Hematopoietic multipotent progenitor cell treated with erythropoietin and hydrocortisone succinate and interleukin-3 and kit ligand, for 6 days (in vitro differentiated cells): Measurements from ENCODE around the gene PARD3B.
A peak's percentile ranks its signal among the peaks of the same experiment; 100 is the strongest.

Experiments used
- DNase-seq: peaks from one replicate; pipeline ENCODE4 v3.0.0-alpha.2; 2015

The PARD3B gene

DNA sequence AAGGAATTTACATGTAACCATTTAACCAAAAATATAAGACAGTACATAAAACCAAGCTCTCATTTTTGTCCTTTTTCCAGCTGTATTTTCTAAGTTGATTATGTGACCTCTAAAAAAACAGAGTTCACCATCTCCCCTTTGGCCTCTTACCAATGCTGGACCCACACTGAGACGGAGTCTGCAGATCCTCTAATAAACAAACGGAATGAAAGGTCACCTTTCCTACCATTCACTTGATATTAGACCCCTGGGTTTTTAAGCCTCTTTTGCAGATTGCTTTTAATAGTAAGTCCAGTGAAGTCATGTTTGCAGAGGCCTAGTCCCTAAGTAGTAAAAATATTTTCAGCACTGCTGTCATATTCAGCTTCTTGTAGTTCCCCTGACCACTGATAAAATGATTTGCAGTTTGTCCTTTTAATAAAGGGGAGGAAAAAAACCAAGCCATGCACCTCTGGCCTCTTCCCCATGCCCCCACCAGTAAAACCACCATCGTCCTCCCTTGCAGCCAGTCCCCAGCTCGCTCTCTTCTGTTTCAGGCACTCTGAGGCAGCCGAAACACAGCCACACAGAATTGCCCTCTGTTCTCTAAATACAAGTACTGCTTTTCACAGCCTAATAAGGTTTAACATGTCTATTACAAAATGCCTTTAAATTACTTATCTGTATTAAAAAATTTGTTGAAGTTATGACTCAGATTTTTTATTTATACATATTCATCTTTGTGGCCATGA is 427.5 kb downstream of the PARD3B start:
- no peak for DNase-seq

DNA sequence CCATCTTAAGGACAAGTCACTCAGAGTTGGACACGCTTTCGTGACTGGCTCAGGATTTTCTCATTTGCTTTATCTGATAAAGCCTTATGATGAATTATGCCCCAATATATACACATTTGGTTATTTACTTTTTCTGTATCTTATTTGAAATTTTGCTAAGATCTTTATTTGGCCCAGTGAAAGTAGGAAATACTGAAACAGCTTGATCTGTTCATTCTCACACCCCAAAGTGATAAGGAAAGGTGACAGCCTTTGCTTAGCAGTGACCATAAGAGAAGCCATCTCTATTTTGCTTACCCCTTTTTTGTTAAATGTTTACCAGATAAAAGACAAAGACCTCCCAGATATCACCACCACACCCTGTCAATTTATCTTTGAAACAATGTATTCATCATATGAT is 428.3 kb downstream of the PARD3B start:
- no peak for DNase-seq

DNA sequence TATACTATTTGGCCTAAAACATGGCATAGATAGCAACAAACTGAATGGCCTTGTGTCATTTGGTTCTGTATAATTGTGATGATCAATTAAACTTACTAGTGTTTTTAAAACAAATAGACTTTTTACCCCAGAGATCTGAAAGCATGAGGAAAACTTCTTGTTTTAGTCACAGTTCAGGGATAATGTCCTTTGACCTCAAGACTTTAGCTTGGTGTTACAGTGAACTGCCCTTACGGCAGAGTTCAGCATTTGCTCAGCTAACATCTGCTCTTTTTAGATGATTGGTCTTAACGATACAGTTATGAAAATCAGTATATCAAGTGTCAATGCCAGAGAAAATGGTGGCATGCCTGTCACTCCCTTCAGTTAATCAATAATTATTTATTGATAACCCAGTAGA is 429.2 kb downstream of the PARD3B start:
- DNase-seq, result no peak

DNA sequence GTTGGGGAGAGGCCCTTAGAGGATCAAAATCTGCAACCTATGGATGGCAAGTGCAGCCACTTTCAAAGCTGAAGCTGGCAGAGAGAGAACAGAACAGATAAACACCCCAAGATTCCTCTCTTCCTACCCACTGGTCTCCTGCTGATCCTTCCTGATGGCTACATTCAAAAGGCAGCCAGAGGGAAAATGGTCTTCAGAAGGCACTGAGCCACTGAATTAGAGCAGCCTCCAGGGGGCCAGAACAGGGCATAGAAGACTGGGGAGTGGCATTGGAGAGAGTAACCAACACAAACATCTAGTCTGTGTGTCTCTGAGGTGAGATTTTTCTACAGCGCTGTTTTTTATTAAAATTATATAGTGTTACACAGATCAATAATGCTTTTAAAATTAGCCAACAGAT is 432.6 kb downstream of the PARD3B start:
- DNase-seq, result peak; percentile 15

DNA sequence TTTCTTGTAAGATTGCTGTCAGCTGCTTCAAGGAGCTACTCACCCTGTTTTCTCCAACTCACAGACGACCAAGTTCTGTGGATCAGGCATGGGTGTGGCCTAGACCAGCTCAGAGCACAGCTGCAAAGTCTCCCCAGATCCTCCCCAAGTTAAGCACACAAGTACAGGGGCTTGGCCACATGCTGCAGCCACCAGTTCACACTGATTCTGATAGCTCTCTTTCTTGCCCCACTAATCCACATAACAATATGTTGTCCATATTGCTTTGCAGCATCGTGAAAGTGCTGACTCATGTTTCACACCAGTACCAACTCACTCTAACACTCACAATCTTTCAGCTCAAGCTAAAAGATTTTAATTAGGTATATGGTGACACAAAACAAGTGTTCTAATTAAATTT is 437.0 kb downstream of the PARD3B start:
- peak; percentile 64 for DNase-seq

DNA sequence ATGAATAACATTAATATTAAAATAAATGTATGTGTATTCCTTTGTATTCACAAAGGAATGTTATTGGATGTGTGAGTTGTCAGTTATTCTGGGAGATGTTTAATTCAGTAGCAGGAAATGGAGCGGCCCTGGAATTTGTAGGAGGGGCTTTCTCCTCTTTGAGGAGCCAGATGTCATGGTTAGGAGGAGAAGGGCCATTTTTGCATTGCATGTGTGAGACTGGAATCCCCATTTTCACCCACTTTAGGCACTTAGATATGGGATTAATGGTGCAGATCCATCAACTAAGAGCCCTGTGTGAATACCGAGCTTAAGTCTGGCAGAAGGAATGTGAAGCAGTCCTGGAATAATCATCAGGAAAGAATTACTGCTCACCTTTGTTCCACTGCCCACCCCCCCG is 439.2 kb downstream of the PARD3B start:
- no peak for DNase-seq

DNA sequence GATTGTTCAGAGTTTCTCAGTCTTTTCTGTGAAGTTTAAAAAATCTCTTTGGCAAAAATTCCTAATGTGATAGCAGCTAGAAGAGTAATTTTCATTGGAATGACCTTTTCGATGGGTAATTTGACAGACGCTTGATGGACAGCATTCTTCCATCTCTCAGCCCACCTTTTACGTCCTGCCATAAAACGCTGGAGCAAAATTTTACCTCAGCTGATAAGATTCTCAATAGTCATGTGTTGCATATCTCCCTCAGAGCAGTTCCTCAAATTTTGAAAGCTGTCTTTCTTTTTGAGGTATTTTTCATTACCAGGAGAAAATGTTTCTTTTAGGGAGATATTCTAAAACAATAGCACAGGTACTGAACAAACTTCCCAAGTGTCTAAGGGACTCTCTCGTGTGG is 441.4 kb downstream of the PARD3B start:
- DNase-seq, result peak; percentile 14

DNA sequence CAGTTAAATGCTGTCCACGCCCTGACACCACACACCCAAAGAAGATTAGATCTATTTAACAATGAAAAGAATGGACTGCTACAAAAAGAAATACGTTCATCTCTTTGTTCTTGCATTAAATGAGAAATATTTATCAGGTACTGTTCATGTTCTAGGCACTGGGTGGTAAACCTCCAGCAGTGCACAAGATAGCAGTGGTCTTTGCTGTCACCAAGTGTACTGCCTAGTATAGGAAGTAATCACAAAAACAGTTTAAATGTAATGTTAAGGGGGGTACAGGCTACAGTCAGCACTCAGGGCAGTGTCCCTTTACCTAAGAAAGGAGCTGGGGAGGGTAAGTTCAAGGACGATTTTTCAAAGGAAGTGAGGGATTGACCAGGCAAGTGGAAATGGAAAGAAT is 443.6 kb downstream of the PARD3B start:
- DNase-seq, result peak; percentile 42

DNA sequence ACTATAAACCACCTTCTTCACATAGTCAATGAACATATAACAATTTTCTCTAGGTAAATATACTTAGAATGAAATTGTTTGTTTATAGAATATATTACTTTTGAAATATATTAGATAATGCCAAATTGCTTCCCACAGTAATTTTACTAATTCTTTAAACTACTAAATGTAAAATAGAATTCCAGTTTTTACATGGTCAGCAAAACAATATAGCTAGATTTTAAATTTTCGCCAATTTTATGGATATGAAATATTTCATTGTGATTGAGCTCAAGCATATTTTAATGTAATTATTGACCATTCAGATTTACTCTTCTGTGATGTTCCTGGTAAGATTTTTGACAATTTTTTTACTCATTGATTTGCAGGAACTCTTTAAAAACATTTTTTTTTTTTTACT is 444.6 kb downstream of the PARD3B start:
- no peak for DNase-seq

DNA sequence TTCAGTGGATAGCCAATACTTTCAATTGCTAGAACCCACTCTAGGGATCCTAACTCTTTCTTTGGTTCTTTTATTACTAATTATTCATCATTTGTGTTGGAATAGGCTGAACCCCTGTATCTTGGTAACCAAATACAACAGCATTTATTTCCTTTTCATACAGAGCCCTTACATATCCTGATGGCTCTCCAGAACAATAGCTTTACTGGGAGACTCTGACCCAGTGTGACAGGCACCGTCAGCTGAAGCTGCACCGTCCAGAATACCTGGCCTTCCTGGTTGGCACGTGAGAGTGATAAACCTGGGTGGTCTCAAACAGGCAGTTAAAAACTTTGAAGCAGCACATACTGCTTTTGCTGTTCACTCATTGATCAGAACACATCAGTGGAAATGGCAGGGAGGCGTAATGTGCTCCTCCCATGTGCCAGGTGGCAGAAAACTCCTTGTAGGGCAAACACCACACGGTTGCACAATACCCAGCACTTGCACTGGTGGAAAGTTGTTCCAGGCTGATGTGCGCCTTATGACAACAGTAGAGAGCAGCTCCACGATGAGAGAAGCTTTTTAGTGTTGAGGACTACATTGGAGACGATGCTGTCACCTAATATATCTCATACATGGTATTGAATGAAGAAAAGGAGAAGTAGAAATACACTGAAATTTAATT is 456.2 kb downstream of the PARD3B start:
- DNase-seq, result no peak

DNA sequence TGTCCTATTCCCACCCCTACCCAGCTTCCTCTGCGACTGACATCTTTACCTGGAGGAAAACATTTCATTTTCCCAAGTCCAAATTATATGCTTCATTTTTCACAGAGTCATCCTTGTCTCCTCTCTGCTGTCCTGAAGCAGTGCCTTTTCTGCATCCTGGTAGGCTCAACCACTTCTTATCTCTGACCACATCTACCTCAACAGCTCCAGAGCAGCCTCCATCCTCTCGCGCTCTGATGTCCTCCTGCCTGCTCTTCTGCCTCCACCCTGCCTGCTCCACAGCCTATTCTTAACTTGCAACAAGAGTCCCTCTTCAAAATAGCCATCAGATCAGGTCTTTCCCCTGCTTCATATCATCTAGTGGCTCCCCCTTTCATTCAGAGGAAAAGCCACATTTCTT is 457.1 kb downstream of the PARD3B start:
- DNase-seq, result no peak

DNA sequence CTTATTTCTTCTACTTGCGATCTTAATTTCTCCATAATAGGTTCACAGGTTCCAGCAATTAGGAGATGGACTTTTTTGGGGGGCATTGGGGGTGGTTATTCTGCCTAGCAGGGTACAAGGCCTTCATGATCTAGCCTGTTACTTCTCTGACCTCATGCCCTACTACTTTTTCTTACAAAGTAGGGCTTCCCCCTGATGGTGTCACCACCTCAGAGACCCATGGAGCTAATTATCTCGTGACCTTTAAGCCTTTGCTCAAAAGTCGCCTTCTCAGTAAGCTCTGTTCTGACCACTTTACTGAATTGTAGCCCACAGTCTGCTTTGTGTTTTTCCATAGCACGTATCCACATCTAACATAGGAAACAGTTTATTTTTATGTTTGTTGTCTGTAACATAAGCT is 458.0 kb downstream of the PARD3B start:
- no peak for DNase-seq

DNA sequence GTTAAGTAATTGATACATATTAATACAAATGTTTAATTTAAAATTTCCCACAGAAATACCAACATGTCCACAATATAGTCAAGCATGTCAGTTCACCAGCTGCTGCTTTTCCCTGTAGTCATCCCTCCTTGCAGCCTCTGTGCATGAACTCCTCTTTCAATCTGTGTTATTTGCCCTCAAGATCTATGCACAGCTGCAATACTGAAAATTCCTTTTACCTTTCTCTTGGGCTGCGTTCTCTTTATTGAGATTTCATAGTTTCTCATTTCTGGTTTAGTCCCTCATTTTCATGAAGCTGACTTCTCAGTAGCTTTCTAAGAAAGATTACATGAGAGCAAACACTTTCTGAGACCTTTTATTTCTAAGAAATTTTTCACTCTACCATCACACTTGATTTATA is 464.9 kb downstream of the PARD3B start:
- no peak for DNase-seq

DNA sequence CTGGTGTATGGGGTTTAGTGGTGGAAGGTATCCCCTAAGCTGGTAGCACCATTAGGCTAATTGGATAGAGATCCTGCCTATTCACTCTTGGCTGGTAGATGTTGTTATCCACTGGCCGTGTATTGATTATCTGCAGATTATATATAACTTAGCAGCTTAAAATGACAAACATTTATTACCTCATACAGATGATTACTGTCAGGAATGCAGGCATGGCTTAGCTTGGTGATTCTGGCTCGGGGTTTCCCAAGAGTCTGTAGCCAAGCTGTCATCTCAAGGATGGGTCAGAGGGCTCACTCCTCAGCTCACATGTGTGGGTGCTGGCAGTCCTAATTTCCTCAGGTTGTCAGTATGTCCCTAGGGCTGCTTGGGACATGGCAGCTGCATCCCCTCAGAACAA is 465.8 kb downstream of the PARD3B start:
- no peak for DNase-seq

DNA sequence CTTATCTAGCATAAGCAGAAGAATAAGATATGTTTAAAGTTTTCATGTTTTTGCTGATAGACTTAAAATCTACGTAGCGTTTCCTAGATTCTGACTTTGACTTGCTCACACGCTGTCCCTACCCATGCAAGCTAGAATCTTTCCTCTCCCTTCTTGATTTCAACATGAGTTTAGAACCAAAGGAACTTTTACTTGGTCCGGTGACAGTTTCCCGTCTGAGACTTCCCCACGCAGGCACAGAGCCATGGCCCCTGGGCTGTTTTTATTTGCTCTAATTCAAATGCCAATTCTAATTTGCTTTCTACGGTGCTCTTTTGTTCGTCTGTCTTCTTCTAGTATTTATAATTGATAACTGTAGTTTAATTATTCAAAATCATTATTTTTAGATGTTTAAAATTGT is 467.7 kb downstream of the PARD3B start:
- no peak for DNase-seq

DNA sequence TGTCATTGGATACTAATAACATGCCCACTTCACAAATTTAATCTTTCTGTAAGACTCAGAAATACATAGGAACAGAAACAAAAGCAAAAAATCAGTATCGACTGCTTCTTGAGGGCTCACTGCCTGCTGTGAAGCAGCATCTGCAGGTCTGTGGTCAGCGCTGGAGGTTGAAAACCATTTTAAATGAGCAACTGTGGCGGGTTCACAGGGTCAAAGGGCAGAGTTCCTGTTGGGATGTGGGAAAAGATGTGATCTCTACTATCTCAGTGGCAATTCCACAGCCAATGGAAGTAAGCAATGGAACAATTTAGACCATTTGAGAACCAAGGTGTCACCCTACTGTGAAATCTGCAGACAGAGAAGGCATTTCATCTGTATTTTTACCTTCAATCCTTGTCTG is 468.3 kb downstream of the PARD3B start:
- no peak for DNase-seq

DNA sequence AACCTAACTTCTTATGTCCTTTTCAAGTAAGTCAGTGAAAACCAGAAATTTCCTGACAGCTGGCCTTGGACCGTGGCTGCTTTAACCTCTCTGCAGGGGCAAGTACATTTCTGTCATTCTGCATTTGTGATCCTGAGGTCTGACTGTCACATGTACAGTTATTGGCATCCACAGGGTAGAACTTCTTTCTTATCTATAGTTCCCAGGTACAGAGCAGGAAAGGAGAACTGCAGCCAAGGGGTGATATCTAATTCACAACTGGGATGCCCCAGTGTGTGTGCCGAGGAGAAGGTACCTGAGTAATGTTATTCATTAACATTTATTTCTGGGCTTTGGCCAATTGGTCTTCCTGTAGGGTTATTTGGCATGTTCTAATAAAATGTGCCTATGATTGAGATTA is 468.9 kb downstream of the PARD3B start:
- peak; percentile 68 for DNase-seq

DNA sequence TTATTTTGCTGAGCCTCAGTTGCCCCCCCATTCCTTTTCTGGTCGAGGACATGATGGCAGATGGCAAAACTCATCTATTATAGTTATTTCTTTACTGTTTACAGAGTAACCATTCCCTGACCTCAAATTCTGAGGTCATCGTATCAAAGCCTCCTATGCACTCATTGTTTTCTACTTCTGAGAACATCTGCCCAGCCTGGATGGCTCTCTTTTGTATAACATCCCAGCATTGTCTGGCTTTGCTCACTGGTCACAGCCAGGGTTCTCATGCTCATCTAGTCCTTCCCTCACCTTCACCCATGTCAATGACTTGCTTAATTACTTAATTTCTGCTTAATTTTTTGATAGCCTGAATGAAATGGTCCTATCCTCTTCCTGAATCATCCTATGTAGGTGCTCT is 472.1 kb downstream of the PARD3B start:
- DNase-seq, result no peak

DNA sequence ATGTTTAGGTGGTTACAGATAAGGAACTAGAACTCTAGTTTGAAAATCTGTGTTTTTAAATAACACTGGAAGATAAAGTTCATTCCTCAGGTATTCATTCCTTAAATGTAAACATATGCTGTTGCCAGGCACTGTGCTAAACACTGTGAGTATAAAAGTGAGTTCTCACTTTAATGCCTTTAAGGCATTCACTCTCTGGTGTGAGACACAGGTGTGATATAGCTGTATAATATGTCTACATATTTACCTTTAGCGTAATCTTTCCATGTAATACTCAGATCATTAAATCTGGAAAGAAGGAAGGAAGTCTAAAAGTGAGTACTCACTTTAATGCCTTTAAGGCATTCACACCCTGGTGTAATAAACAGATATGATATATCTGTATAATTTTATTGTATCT is 472.6 kb downstream of the PARD3B start:
- DNase-seq, result no peak

DNA sequence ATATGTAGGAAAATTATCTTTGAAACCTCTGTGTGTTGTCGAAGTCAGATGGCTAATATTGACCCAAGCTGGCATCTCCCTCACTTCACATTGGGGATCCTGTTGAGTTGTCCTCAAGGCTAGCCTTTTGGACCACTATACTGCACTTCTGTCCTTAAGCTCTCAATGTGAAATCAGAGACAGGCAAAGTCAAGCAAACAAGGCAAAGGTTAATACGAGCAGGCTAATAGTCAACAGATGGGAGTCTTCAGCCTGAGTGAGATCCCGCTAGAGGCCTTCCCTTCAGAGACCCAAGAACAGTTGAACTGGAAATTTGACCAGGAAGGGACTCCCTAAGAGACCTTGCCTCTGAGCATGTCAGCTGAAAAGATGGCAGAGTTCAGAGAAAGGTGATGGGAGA is 475.4 kb downstream of the PARD3B start:
- no peak for DNase-seq

DNA sequence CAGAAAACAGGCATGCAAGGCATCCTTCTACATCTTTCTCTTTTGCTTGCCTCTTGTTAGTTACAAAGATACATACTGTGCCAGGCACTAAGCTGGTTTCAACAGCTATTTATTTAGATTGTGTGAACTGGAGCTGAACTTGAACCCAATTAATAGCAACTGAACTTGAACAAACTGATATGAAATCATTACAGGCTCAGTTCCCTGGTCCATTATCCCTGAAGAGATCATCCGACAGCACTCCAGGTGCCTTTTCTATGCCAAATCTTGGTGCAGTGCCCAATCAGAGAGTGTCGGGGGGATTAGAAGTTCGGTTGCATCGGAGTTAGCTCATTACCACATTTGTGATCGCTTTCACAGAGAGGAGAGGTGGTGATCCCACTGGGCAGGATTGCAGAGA is 477.6 kb downstream of the PARD3B start:
- no peak for DNase-seq

DNA sequence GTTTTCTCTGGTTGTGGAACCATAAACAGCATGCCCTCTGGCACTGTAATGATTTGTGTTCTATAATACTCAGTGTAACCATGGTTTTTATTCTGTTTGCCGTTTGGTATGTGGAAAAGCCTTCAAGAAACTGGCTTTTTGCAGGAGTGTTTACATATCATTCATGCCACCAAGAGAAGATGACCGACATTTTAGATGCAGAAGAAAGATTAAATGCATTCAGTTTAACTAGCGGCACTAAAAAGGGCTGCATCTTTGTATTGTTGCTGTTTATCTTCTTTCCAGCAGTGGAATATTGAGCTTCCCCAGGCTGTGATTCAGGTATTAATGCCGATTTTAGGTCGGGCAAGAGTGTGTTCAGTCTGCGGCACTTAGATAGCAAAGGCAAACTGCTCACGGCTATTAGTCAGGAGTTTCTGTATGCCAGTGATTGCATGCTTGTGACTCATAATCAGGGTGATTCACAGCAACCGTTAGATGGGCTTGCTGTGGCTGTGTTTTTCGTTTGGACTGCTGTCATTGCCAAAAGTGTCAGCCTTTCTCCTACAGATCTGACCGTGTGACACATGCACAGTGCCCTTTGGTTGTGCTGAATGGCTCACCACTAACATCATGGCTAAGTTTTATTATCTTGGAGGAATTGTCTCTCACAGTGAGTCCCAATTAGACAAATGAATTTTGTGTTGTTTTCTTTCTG is 479.7 kb downstream of the PARD3B start:
- peak; percentile 95 for DNase-seq

DNA sequence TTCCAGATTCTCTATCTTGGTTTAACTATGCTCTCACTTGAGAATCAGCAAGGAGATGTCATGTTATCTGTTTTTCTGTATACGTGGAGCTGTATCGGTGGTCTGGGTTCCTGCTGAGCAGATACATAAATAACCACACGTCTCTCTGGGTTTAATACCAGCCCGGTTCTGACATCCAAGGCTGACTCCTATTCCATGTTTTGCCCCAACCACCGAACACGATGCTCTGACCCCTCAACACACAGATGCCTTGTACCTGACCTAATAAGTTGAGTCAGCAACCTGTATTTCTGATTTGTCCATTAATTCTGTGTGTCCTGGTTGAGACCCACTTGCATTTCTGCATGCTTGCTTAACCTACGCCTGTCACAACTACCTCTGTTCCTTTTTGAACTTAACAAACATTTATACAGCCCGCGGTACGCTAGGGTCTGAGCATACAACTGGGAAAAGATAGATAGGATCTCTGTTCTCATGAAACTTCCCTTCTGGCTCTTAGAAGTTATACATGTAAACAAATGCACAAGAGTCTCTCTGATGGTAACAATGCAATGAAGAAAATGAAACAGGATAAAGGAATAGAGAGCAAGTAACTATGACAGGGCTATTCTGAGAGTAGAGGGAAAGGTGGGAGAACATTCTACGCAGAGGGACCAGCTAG is 480.4 kb downstream of the PARD3B start:
- DNase-seq, result peak; percentile 16

DNA sequence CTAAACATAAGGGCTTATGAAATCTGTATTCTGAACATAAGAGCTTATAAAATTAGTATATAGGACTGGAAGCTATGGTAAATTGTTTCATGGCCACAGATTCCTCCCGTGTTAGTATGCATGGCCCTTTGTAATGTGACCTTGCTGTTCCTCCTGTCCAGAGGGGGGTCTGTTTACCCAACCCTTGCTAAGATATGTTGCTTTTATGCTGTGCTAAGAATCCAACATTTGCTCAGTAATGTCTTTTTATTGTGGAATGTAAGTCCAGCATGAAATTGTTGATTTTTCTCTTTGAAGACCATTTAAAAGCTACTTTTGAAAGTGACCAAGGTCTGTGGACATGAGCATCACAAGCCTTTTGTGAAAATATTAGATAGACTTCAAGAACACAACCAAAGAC is 485.4 kb downstream of the PARD3B start:
- no peak for DNase-seq
